Stimulated activated CD8-positive, alpha-beta memory T cell treated with anti-CD3 and anti-CD28 coated beads, Interleukin-12 subunit alpha, Interleukin-12 subunit beta, amount 100 ng/mL, for 4 hours (primary cell): ENCODE results near the gene ESYT3.
"Not testable (repeated sequence)": the region's sequence is repeated elsewhere in the genome, so short reads cannot be mapped to it uniquely, and the experiment has no call there.

Source experiments
- DNase-seq: peaks from one replicate; pipeline ENCODE4 v3.0.0-alpha.2; 2020; ENCODE audit warnings: low read depth

ESYT3 gene

GRCh38 chr3:138461896-138462295, 27.5 kb downstream of the ESYT3 start:
- no peak for DNase-seq

- no peak for DNase-seq
These were observed 29.5 kb downstream of the ESYT3 start for GRCh38 chr3:138463724-138464490.

DNA sequence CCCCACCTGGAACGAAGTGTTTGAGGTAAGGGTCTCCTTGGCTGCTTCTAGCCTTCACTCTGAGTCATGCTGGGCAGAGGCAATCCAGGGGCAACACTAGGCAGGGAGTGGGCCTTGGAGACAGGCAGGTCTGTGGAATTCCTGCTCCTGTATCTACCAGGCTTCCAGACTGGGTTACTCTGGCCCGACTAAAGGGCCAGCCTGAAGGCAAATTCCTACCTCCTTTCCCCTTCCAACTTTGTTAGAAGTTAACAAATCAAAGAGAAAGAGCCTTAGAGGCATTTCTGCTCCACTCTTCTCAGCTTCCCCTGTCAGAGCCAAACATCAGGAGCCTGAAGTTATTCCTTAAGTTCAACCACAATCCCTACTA, 30.1 kb downstream of the ESYT3 start:
- no peak for DNase-seq

DNA sequence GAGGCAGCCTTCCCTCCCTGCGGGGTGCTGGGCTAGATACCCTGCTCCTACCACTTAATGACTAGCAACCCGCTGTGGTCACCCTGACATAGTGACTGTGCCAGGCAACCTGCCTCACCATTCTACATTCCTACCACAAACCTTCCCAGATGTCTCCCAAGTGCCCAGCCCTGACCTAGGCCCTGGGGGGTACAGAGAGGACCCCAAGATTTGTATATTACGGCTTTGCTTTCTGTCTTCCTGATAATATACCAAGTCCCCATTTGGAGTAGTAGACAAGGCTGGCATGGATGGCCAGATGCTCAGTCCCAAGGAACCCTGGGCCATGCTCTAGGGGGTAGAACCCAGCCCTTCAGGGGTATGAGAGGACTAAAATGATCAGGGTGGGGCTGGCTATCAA, 31.0 kb downstream of the ESYT3 start:
- no peak for DNase-seq

GRCh38 chr3:138465925-138466324, 31.5 kb downstream of the ESYT3 start:
- no peak for DNase-seq

- no peak for DNase-seq
These were observed 33.5 kb downstream of the ESYT3 start for GRCh38 chr3:138467931-138468330.

GRCh38 chr3:138468451-138468850, 34.0 kb downstream of the ESYT3 start:
- no peak for DNase-seq

- DNase-seq = no peak
These were observed 34.5 kb downstream of the ESYT3 start for GRCh38 chr3:138468886-138469285.

DNA sequence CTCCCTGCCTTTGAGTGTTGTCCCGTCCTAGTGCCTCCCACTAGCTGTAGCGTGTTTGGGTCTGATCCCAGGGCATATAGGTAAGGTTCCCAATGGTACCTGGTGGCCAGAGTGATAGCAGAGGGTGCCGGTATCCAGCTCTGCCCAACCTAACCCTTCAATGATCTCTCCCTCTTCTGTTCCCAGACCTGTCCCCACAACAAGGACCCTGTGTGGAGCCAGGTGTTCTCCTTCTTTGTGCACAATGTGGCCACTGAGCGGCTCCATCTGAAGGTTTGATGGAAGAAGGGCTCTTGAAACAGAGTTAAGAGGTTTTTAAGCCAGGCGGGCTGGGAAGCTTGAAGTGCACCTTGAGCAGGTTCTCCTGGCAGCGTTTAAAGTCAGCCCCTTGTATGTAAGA, 35.5 kb downstream of the ESYT3 start:
- no peak for DNase-seq

DNA sequence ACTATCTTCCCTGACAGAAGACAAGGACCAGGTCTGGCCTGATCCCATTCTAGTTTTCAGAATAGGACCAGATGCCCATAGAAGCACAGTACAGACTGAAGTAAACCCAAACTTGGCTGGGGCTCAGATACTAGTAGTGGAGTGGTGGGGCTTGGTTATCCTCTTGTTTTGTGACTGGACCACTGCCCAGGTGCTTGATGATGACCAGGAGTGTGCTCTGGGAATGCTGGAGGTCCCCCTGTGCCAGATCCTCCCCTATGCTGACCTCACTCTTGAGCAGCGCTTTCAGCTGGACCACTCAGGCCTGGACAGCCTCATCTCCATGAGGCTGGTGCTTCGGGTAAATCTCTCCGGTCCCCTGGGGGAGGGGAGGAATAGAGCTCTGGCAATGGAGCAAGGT, 36.3 kb downstream of the ESYT3 start:
- no peak for DNase-seq

GRCh38 chr3:138471481-138471880, 37.1 kb downstream of the ESYT3 start:
- no peak for DNase-seq

GRCh38 chr3:138472141-138472825, 37.9 kb downstream of the ESYT3 start:
- DNase-seq = no peak

GRCh38 chr3:138473391-138473790, 39.0 kb downstream of the ESYT3 start:
- no peak for DNase-seq

DNA sequence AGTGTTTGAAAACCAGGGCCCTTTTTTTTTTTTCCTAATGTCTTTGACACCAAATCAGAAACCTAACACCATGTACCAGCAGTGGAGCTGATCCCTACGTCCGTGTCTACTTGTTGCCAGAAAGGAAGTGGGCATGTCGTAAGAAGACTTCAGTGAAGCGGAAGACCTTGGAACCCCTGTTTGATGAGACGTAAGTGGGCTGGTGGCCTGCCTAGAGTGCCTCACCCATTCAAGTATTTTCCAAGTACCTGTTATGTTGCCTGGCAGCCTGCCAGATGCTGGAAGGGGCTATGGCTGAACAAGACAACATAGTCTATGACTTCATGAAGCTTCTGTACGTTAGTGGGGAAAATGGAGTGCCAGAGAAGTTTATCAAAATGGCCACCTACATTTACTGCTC, 39.7 kb downstream of the ESYT3 start:
- DNase-seq = no peak

DNA sequence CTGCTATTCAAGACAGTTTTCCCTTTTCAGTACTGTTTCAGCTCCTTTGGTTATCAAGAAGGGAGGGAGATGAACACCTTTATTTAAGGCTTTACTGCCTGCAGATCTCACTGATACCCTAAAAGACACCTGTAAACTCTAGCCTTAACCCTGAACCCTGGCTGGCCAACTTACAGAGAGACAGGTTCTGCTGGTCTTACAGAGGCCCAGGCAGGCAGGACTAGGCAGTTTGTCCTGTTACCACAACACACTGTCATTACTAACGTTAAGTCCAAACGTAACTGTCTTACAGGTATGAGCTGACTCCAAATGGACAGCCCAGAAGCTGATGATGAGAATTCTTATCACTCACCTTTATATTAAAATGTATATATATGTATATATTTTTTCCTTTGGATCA, 42.1 kb downstream of the ESYT3 start:
- no peak for DNase-seq

GRCh38 chr3:138477120-138477519, 42.7 kb downstream of the ESYT3 start:
- DNase-seq = no peak

DNA sequence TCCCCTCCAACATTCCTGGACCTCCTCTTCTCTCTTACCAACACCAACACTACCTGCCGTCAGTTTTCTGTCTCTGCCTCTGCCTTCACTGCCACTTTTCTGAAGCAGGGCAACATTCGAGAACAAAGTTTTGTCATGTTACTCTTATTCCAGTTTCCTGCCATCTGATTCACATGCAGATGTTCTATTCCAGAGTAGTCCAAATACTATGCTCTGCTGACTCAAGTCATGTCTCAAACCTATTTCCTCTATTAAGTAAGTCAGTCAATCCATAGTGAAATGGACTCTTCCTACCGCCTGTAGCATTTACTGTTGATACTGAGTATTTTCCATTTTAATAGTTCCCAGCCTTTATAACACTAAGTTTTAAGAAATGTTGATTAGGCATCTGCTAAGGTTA, 43.4 kb downstream of the ESYT3 start:
- no peak for DNase-seq

- no peak for DNase-seq
These were observed 45.0 kb downstream of the ESYT3 start for GRCh38 chr3:138479438-138479863.

GRCh38 chr3:138484672-138485071, 50.3 kb downstream of the ESYT3 start:
- not testable (repeated sequence) for DNase-seq

- not testable (repeated sequence) for DNase-seq
These were observed 52.2 kb downstream of the ESYT3 start for GRCh38 chr3:138486580-138486979.

GRCh38 chr3:138491971-138492370, 57.6 kb downstream of the ESYT3 start:
- no peak for DNase-seq

DNA sequence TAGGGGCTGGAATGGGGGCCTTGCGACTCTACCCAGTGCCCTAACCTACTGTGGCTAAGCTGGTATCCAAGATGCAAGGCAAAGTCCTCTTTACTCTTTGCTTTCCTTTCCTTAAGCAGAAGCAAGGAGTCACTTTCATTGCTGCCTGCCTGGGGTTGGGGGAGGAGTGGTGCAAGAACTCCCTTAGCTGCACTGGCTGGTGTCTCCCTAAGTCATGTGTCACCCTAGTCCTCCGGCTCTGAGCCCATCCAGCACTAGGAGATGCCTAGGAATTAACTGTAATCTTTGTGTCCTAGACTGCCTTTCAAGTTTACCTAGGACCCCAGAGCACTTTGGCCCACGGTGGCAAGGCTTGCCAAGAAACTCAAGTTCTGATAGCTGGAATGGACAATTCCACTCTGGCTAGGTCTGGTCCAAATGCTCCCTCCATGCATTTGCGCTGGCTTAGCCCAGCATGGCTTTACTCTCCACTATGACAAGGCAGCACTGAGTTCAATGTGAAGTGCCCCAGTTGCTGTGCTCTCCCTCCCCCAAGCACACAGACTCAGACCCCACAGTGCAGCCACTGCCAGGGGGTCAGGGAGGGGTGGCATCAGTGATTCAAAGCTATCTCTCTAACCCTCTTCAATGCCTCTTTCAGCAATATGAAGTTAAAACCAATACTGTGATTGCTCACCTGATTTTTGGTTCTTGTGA, 58.7 kb downstream of the ESYT3 start:
- DNase-seq = no peak
